Endodermal cell (in vitro differentiated cells): ENCODE data around the gene GALNT9. TPM values are rescaled to one million over a fixed set of nuclear protein-coding genes. Genes with fewer than 3 reads are reported as not detected.

ENCODE experiments used
- DNase-seq: peaks from one replicate; pipeline ENCODE4 v3.0.0-alpha.2; 2017
- H3K27ac ChIP-seq: 2 replicates; pipeline ENCODE4 v1.5.1; 2013; ENCODE audit warnings: mild to moderate bottlenecking, low read depth, low read length, moderate library complexity
- H3K27me3 ChIP-seq: 2 replicates; pipeline ENCODE4 v1.6.1; 2013; ENCODE audit warnings: mild to moderate bottlenecking, low read length, moderate library complexity; ENCODE audit not compliant: insufficient read depth, control insufficient read depth, poor library complexity, severe bottlenecking
- H3K36me3 ChIP-seq: 2 replicates; pipeline ENCODE4 v1.7.0; 2013; ENCODE audit warnings: mild to moderate bottlenecking, low read length, moderate library complexity; ENCODE audit not compliant: control insufficient read depth, insufficient read depth
- H3K4me1 ChIP-seq: one replicate; pipeline ENCODE4 v1.7.0; 2013; ENCODE audit warnings: low read length; ENCODE audit not compliant: control insufficient read depth, insufficient read depth
- H3K4me3 ChIP-seq: 2 replicates; pipeline ENCODE4 v1.5.1; 2013; ENCODE audit warnings: mild to moderate bottlenecking, low read length, moderate library complexity
- H3K9ac ChIP-seq: 2 replicates; pipeline ENCODE4 v1.6.1; 2013; ENCODE audit warnings: mild to moderate bottlenecking, low read length, moderate library complexity; ENCODE audit not compliant: poor library complexity, severe bottlenecking; ENCODE audit errors: extremely low read depth
- H3K9me3 ChIP-seq: 2 replicates; pipeline ENCODE4 v1.6.1; 2013; ENCODE audit warnings: mild to moderate bottlenecking, low read length, moderate library complexity; ENCODE audit not compliant: control insufficient read depth
- H3K27ac Mint-ChIP-seq: 2 replicates; pipeline ENCODE4 v1.8.0; 2020; ENCODE audit warnings: mixed read lengths
- H3K27me3 Mint-ChIP-seq: 2 replicates; pipeline ENCODE4 v1.8.0; 2021; ENCODE audit warnings: mild to moderate bottlenecking, mixed read lengths; ENCODE audit not compliant: insufficient read depth
- H3K36me3 Mint-ChIP-seq: 2 replicates; pipeline ENCODE4 v1.8.0; 2020; ENCODE audit warnings: low read depth, mixed read lengths
- H3K4me1 Mint-ChIP-seq: 2 replicates; pipeline ENCODE4 v1.8.0; 2020; ENCODE audit warnings: mixed read lengths
- H3K4me3 Mint-ChIP-seq: 2 replicates; pipeline ENCODE4 v1.8.0; 2020; ENCODE audit warnings: mild to moderate bottlenecking, moderate library complexity, mixed read lengths
- H3K9me3 Mint-ChIP-seq: 2 replicates; pipeline ENCODE4 v1.8.0; 2020; ENCODE audit warnings: mild to moderate bottlenecking, mixed read lengths
- WGBS, 2 experiments: methylation state at CpG; one replicate each; pipeline versions ENCODE4 v1.1.5 to v1.1.7; 2013; ENCODE audit warnings: missing lambda C conversion rate in 2 of 2, mixed read lengths in 1 of 2; ENCODE audit not compliant: insufficient coverage in 1 of 2, insufficient read length in 1 of 2; 5-methylcytosine and 5-hydroxymethylcytosine counted together
- total RNA-seq, 2 donors: library from RNA; stranded (reverse); fragmentation: NEBNext Ultra II Directional in 1 of 2; extraction: Animal tissue kit (Norgen Biotek cat#: 25700) in 1 of 2; gene quantifications; 2 replicates in 1 of 2; 3 replicates in 1 of 2; pipeline ENCODE4 v1.2.1, GENCODE V29; 2021
- TF ChIP-seq, protein P1 (sequence below): fragments of 200-600 bp; sonication (generic); conservative IDR thresholded peaks from 2 replicates; pipeline ENCODE4 v1.5.0; 2021; ENCODE audit warnings: antibody characterized with exemption, mild to moderate bottlenecking

GALNT9 gene
- total RNA-seq, 2 donors from 2014 or later: 0.13 TPM; not detected in 1

GRCh38 chr12:132180648-132181546 lies 148.5 kb downstream of the GALNT9 start:
- H3K4me3 Mint-ChIP-seq: no peak overlapping the region
- H3K27me3 ChIP-seq: no peaks in the 10 kb centered on the region

GRCh38 chr12:132179431-132180362 lies 149.7 kb downstream of the GALNT9 start:
- no peak overlapping the region for H3K4me3 ChIP-seq
- no peak for DNase-seq
- H3K9me3 Mint-ChIP-seq: peaks cover 3% of the 10 kb centered on the region
- 76 to 83% methylated on average over 8 to 19 of the region's 19 CpGs for WGBS, 2 experiments
- H3K36me3 Mint-ChIP-seq: no peaks in the 10 kb centered on the region
- H3K36me3 ChIP-seq: no peaks in the 10 kb centered on the region
- H3K4me3 Mint-ChIP-seq: no peak overlapping the region
- H3K4me1 ChIP-seq: no peaks in the 10 kb centered on the region
- peaks cover 56% of the 10 kb centered on the region for H3K27me3 Mint-ChIP-seq
- TF ChIP-seq, protein P1, sequence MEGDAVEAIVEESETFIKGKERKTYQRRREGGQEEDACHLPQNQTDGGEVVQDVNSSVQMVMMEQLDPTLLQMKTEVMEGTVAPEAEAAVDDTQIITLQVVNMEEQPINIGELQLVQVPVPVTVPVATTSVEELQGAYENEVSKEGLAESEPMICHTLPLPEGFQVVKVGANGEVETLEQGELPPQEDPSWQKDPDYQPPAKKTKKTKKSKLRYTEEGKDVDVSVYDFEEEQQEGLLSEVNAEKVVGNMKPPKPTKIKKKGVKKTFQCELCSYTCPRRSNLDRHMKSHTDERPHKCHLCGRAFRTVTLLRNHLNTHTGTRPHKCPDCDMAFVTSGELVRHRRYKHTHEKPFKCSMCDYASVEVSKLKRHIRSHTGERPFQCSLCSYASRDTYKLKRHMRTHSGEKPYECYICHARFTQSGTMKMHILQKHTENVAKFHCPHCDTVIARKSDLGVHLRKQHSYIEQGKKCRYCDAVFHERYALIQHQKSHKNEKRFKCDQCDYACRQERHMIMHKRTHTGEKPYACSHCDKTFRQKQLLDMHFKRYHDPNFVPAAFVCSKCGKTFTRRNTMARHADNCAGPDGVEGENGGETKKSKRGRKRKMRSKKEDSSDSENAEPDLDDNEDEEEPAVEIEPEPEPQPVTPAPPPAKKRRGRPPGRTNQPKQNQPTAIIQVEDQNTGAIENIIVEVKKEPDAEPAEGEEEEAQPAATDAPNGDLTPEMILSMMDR: no peak
- H3K27ac ChIP-seq: no peak overlapping the region
- no peak overlapping the region for H3K9ac ChIP-seq
- peaks cover 2% of the 10 kb centered on the region for H3K4me1 Mint-ChIP-seq
- no peak overlapping the region for H3K27ac Mint-ChIP-seq
- H3K9me3 ChIP-seq: no peaks in the 10 kb centered on the region
- H3K27me3 ChIP-seq: no peaks in the 10 kb centered on the region

More at GRCh38 chr12:132180648-132181546, 148.5 kb downstream of the GALNT9 start:
- H3K9me3 Mint-ChIP-seq: peaks cover 3% of the 10 kb centered on the region
- H3K27ac Mint-ChIP-seq: no peak overlapping the region
- H3K4me1 Mint-ChIP-seq: no peaks in the 10 kb centered on the region
- H3K27me3 Mint-ChIP-seq: peaks cover 66% of the 10 kb centered on the region
- H3K4me1 ChIP-seq: no peaks in the 10 kb centered on the region
- no peak for DNase-seq
- 73 to 83% methylated on average over 13 to 30 of the region's 30 CpGs for WGBS, 2 experiments
- H3K36me3 ChIP-seq: no peaks in the 10 kb centered on the region
- TF ChIP-seq, protein P1: no peak
- H3K9me3 ChIP-seq: no peaks in the 10 kb centered on the region
- H3K36me3 Mint-ChIP-seq: no peaks in the 10 kb centered on the region
- no peak overlapping the region for H3K27ac ChIP-seq
- no peak overlapping the region for H3K9ac ChIP-seq
- no peak overlapping the region for H3K4me3 ChIP-seq

- no peak overlapping the region for H3K27ac Mint-ChIP-seq
- no peaks in the 10 kb centered on the region for H3K36me3 Mint-ChIP-seq
- WGBS, 2 experiments: 66 to 79% methylated on average over 25 to 39 of the region's 39 CpGs
- peaks cover 54% of the 10 kb centered on the region for H3K27me3 Mint-ChIP-seq
- TF ChIP-seq, protein P1: no peak
- H3K4me1 ChIP-seq: no peaks in the 10 kb centered on the region
- H3K4me3 Mint-ChIP-seq: no peak overlapping the region
- no peaks in the 10 kb centered on the region for H3K36me3 ChIP-seq
- H3K9ac ChIP-seq: no peak overlapping the region
- peaks cover 5% of the 10 kb centered on the region for H3K4me1 Mint-ChIP-seq
- no peak for DNase-seq
- no peak overlapping the region for H3K4me3 ChIP-seq
- no peak overlapping the region for H3K27ac ChIP-seq
- no peaks in the 10 kb centered on the region for H3K9me3 ChIP-seq
- no peaks in the 10 kb centered on the region for H3K27me3 ChIP-seq
- peaks cover 3% of the 10 kb centered on the region for H3K9me3 Mint-ChIP-seq
Measured at GRCh38 chr12:132178801-132179401, 150.5 kb downstream of the GALNT9 start.
